ENCODE data around the gene RPRD2.
"Not testable (repeated sequence)": the region's sequence is repeated elsewhere in the genome, so short reads cannot be mapped to it uniquely, and the experiment has no call there.

The RPRD2 gene

GRCh38 chr1:150372580-150372979 is 8.6 kb downstream of the RPRD2 start:
- TF ChIP-seq ZNF274 (IDR thresholded peaks at IDR 0.05; ENCODE audit: low read depth, low read length) = no peak
- no peak overlapping the region for H3K4me3 ChIP-seq (ENCODE audit: low read length)

- TF ChIP-seq ZNF274 (IDR thresholded peaks at IDR 0.05; ENCODE audit: low read depth, low read length) = no peak
- H3K4me3 ChIP-seq (ENCODE audit: low read length) = no peak overlapping the region
These were observed 12.2 kb downstream of the RPRD2 start for GRCh38 chr1:150376110-150376509.

- no peak for TF ChIP-seq ZNF274 (IDR thresholded peaks at IDR 0.05; ENCODE audit: low read depth, low read length)
These were observed 19.8 kb downstream of the RPRD2 start for GRCh38 chr1:150383631-150384324.

GRCh38 chr1:150385537-150386445 is 21.8 kb downstream of the RPRD2 start:
- H3K4me3 ChIP-seq (ENCODE audit: low read length) = no peak overlapping the region
- TF ChIP-seq ZNF274 (IDR thresholded peaks at IDR 0.05; ENCODE audit: low read depth, low read length) = no peak

More at GRCh38 chr1:150383631-150384324, 19.8 kb downstream of the RPRD2 start:
- H3K4me3 ChIP-seq (ENCODE audit: low read length) = no peak overlapping the region

- no peak for TF ChIP-seq ZNF274 (IDR thresholded peaks at IDR 0.05; ENCODE audit: low read depth, low read length)
- H3K4me3 ChIP-seq (ENCODE audit: low read length) = no peak overlapping the region
These were observed 22.6 kb downstream of the RPRD2 start for GRCh38 chr1:150386592-150386991.

GRCh38 chr1:150387200-150387599 is 23.3 kb downstream of the RPRD2 start:
- H3K4me3 ChIP-seq (ENCODE audit: low read length) = no peak overlapping the region

GRCh38 chr1:150388241-150388640 is 24.3 kb downstream of the RPRD2 start:
- no peak overlapping the region for H3K4me3 ChIP-seq (ENCODE audit: low read length)
- no peak for TF ChIP-seq ZNF274 (IDR thresholded peaks at IDR 0.05; ENCODE audit: low read depth, low read length)

More at GRCh38 chr1:150387200-150387599, 23.3 kb downstream of the RPRD2 start:
- TF ChIP-seq ZNF274 (IDR thresholded peaks at IDR 0.05; ENCODE audit: low read depth, low read length) = no peak

- no peak overlapping the region for H3K4me3 ChIP-seq (ENCODE audit: low read length)
- no peak for TF ChIP-seq ZNF274 (IDR thresholded peaks at IDR 0.05; ENCODE audit: low read depth, low read length)
These were observed 25.7 kb downstream of the RPRD2 start for GRCh38 chr1:150389650-150390049.

- no peak overlapping the region for H3K4me3 ChIP-seq (ENCODE audit: low read length)
- TF ChIP-seq ZNF274 (IDR thresholded peaks at IDR 0.05; ENCODE audit: low read depth, low read length) = no peak
These were observed 28.7 kb downstream of the RPRD2 start for GRCh38 chr1:150392627-150393026.

- H3K4me3 ChIP-seq (ENCODE audit: low read length) = not testable (repeated sequence)
These were observed 31.2 kb downstream of the RPRD2 start for GRCh38 chr1:150395115-150395514.

GRCh38 chr1:150397392-150398032 is 33.6 kb downstream of the RPRD2 start:
- TF ChIP-seq ZNF274 (IDR thresholded peaks at IDR 0.05; ENCODE audit: low read depth, low read length) = no peak
- no peak overlapping the region for H3K4me3 ChIP-seq (ENCODE audit: low read length)

- H3K4me3 ChIP-seq (ENCODE audit: low read length) = no peak overlapping the region
- TF ChIP-seq ZNF274 (IDR thresholded peaks at IDR 0.05; ENCODE audit: low read depth, low read length) = no peak
These were observed 40.5 kb downstream of the RPRD2 start for GRCh38 chr1:150404465-150404864.

GRCh38 chr1:150405660-150406059 is 41.7 kb downstream of the RPRD2 start:
- no peak overlapping the region for H3K4me3 ChIP-seq (ENCODE audit: low read length)

GRCh38 chr1:150406483-150406882 is 42.5 kb downstream of the RPRD2 start:
- no peak for TF ChIP-seq ZNF274 (IDR thresholded peaks at IDR 0.05; ENCODE audit: low read depth, low read length)
- no peak overlapping the region for H3K4me3 ChIP-seq (ENCODE audit: low read length)

More at GRCh38 chr1:150405660-150406059, 41.7 kb downstream of the RPRD2 start:
- TF ChIP-seq ZNF274 (IDR thresholded peaks at IDR 0.05; ENCODE audit: low read depth, low read length) = no peak
